ENCODE data around the gene FAM3C.

DNA sequence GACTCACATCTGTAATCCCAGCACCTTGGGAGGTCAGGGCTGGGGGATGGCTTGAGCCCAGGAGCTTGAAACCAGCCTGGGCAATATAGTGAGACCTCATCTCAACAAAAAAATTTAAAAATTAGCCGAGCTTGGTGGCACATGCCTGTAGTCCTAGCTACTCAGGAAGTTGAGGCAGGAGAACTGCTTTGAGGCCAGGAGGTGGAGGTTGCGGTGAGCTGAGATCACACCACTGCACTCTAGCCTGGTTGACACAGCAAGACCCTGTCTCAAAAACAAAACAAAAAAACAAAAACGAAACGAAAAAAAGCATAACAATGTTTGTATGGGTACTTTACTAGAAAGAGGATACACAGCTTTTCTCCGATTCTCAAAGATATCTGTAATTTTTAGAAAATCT is 35.5 kb downstream of the FAM3C start:
- TF ChIP-seq, protein P1, sequence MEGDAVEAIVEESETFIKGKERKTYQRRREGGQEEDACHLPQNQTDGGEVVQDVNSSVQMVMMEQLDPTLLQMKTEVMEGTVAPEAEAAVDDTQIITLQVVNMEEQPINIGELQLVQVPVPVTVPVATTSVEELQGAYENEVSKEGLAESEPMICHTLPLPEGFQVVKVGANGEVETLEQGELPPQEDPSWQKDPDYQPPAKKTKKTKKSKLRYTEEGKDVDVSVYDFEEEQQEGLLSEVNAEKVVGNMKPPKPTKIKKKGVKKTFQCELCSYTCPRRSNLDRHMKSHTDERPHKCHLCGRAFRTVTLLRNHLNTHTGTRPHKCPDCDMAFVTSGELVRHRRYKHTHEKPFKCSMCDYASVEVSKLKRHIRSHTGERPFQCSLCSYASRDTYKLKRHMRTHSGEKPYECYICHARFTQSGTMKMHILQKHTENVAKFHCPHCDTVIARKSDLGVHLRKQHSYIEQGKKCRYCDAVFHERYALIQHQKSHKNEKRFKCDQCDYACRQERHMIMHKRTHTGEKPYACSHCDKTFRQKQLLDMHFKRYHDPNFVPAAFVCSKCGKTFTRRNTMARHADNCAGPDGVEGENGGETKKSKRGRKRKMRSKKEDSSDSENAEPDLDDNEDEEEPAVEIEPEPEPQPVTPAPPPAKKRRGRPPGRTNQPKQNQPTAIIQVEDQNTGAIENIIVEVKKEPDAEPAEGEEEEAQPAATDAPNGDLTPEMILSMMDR (conservative IDR thresholded peaks at IDR 0.05; ENCODE audit: low read depth, low read length): no peak
- TF ChIP-seq RFX5 (IDR thresholded peaks at IDR 0.05; ENCODE audit: low read depth, low read length): no peak

Data from IMR-90 (cell line).